Stimulated activated CD4-positive, alpha-beta T cell treated with anti-CD3 and anti-CD28 coated beads, Interleukin-12 subunit alpha, Interleukin-12 subunit beta, amount 100 ng/mL, for 48 hours (primary cell): ENCODE data around the gene CLDN20.
"Not testable (repeated sequence)": the region's sequence is repeated elsewhere in the genome, so short reads cannot be mapped to it uniquely, and the experiment has no call there.

Experiments
- DNase-seq, 3 donors: peaks; one replicate each; pipeline ENCODE4 v3.0.0-alpha.2; 2020; ENCODE audit warnings: low read depth in 2 of 3, low spot score in 1 of 3

CLDN20 gene, protein sequence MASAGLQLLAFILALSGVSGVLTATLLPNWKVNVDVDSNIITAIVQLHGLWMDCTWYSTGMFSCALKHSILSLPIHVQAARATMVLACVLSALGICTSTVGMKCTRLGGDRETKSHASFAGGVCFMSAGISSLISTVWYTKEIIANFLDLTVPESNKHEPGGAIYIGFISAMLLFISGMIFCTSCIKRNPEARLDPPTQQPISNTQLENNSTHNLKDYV

GRCh38 chr6:155263373-155264063, at the start of gene CLDN20:
Gene CLDN20 (plus strand): TSS chr6:155264013. CDS start chr6:155275720, 11,707 bp downstream.
- DNase-seq = no peak

GRCh38 chr6:155215906-155216305, 47.9 kb upstream of the CLDN20 start:
- no peak for DNase-seq

DNA sequence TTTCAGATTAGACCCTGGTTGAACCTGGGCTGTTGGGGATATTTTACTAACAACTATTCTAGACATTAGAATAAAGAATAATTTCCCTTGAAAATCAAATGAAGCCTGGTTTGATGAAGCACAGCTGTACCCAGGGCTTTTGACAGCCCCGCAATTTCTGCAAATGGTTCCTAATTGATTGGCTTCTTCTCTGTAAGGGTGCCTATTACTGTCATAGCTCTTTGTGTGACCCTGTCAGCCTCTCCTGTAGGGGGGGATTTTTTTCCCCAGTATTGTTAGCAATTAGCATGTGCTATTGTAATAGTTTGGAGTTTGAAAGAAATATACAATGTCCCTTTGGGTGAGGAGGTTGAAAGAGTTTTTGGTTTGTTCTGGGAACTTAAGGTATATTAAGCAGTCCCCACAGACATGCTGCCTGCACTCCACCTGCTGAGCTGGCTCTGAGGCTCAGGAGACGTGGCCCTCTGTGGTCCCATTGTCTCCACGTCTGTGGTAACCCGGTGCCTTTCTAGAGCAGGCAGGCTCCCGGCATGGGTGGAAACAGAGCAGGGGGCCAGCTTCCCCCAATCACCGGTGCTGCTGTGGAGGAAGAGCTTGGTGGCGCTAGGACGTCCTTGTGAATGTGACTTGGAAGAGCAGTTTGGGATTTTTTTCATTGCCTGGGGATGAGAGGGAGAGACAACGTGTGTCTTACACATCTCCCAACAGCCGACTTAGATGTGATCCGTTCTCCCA, 47.3 kb upstream of the CLDN20 start:
- DNase-seq = no peak

- not testable (repeated sequence) for DNase-seq
Measured at GRCh38 chr6:155218711-155219110, 45.1 kb upstream of the CLDN20 start.

GRCh38 chr6:155219299-155219698, 44.5 kb upstream of the CLDN20 start:
- no peak for DNase-seq

DNA sequence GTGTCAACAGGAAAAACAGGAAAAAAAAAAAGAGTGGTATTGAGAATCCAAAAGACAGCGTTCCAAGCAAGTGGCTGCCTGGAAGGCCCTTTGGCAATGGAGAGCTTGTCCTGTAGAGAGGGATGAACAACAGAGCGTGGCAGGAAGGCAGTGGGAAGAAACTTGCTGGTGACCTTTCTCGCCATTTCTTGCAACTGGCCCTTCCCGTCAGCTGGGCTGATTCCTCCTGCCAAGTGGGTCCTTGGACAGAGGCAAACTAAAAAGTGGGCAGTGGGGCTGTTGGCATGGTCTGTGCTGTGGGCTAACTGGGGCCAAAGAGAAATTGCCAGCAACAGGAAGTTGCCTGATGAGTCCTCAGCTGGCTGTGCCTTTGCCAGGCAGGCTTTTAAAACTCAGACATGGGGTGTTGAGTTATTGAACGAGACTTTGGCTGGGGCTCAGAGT, 43.9 kb upstream of the CLDN20 start:
- DNase-seq = no peak

GRCh38 chr6:155221086-155221485, 42.7 kb upstream of the CLDN20 start:
- DNase-seq = no peak

GRCh38 chr6:155222506-155222905, 41.3 kb upstream of the CLDN20 start:
- DNase-seq = no peak

- DNase-seq = peak; percentile 26 to 56 (median 44)
Measured at GRCh38 chr6:155223646-155224451, 40.0 kb upstream of the CLDN20 start.

DNA sequence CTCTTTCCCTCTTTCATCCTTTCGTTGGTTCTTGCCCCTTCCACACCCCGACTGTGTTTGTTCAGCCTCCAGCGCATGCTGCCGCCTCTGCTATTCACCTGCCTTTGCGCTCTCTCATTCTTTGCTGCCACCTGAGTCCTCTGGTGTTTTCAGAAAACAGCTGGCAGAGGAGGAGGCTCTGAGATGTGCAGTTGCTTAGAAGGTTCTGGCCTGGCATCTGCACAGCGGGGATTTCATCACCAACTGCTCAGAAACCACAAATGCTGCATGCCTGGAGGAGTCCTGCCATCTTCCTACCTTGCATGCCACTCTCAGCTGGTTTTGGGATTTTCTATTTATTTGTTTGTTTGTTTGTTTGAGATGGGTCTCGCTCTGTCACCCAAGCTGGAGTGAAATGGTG, 39.2 kb upstream of the CLDN20 start:
- no peak for DNase-seq

DNA sequence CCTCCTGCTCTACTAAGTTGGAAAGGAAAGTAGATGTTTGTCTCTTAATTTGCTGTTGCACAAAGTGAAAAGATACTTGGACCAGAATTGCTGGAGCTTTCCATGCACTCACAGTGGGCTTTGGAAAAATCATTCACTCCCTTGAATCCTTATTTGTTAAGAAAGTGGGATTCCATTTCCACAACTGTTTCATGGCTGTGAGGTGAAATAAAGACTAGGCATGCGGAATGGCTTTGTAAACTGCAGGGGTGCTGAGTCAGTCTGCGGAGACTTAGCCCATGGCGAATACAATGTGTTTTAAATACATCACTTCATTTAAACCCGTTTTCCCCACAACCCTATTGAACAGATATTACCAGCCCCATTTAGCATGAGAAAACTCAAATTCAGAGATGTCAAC, 36.8 kb upstream of the CLDN20 start:
- no peak for DNase-seq

- no peak for DNase-seq
Measured at GRCh38 chr6:155228546-155229166, 35.2 kb upstream of the CLDN20 start.

GRCh38 chr6:155230975-155231374, 32.8 kb upstream of the CLDN20 start:
- DNase-seq = not testable (repeated sequence)

GRCh38 chr6:155232848-155233247, 31.0 kb upstream of the CLDN20 start:
- DNase-seq = no peak

DNA sequence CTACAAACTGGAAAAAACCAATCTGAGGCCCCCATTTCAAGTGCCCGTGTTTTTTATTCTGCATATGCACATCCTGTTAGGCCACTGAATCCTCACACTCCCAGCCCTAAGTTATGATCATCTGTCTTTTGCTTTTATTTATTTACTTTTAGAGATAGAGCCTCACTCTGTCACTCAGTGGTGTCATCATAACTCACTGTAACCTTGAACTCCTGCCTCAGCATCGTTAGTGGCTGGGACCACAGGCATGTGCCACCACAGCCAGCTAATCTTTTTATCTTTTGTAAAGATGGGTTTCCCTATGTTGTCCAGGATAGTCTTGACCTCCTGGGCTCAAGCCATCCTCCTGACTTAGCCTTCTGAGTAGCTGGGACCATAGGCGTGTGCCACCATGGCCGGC, 29.6 kb upstream of the CLDN20 start:
- no peak for DNase-seq

- DNase-seq = no peak
Measured at GRCh38 chr6:155234687-155235086, 29.1 kb upstream of the CLDN20 start.

DNA sequence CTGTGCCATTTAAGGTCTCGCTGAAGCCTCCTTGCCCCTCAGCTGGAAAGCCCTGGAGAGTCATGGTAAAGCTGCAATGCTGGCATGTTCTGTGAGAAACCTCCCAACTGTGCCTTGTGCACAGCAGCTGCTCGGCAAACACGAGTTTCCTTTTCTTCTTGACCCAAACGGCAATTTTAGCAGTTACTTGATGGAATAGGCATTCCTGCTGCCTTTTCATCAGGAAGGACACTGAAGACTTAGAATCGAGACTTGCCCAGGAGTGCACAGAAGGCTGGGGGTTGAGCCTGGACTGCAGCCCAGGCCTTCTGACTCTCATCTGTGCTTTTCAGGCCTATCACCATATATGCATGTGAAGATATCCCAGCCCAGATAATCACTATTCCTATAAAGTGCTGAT, 28.7 kb upstream of the CLDN20 start:
- DNase-seq = no peak

DNA sequence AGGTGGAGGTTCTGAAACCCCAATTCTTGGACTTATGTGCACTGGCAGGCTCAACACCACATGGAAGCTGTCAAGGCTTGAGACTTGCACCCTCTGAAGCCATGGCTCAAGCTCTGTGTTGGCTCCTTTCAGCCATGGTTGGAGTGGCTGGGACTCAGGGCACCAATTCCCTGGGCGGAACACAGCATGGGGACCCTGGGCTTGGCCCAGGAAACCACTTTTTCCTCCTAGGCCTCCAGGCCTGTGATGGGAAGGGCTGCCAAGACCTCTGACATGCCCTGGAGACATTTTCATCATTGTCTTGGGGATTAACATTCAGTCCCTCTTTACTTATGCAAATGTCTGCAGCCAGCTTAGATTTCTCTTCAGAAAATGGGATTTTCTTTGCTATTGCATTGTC, 26.2 kb upstream of the CLDN20 start:
- DNase-seq = no peak

DNA sequence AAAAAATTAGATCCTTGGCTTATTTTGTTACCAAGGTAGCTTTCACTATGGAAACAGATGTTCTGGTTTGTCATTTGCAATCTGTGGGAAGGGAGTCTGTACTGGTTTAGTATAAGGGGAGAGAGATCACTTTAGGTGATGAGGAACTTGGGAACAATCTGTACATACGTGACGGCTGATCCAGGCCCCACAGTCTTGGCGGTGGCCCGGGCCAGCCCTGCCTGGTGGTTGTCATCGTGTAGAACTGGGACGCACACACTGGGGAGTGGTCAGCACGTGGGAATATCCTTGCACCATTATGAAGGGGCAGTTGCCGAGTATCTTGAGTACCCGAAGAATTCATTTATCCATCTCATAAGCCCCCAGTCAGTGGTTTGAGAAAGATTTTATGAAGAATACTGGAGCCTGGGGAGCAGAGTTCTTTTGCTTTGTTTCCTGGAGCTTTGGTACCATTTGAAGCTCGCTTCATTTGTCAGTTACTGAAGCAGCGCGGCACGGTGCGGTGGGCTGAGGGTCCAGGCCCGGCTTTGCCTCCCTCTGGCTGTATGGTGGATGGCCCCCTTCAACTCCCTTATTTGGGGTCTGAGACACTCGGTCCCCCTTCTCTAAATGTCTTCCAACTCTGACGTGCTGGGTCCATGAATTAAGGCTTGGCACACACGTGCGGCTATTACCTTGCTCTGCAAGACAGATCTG, 22.8 kb upstream of the CLDN20 start:
- DNase-seq = no peak

DNA sequence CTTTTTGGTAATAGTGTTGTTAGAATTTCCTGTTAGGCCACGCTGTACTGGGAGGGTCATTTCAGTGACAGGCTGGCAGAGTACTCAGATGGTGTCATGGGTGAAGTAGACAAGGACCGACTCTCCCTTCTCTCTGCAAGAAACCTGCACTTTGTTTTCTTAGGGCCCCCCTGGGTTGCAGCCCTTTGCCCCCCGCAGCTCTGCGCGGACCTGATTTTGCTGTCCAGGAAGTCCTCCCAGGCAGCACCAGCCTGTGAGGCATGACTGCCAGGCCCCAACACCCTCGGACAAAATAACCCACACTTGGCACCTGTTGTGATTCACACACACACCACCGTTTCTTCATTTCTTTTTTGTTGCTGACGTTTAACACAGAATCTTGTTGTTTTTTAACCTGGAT, 21.8 kb upstream of the CLDN20 start:
- no peak for DNase-seq
